OCI-M2 (cell line): ENCODE results near the gene ARHGAP40.
A peak's percentile ranks its signal among the peaks of the same experiment; 100 is the strongest.

Experiments
- DNase-seq: peaks from one replicate; lab custom pipeline; 2025; ENCODE audit not compliant: unreplicated experiment; lab: John Stamatoyannopoulos, UW

Gene ARHGAP40

GRCh38 chr20:38674092-38674764, 72.6 kb downstream of the ARHGAP40 start:
- DNase-seq, result no peak

DNA sequence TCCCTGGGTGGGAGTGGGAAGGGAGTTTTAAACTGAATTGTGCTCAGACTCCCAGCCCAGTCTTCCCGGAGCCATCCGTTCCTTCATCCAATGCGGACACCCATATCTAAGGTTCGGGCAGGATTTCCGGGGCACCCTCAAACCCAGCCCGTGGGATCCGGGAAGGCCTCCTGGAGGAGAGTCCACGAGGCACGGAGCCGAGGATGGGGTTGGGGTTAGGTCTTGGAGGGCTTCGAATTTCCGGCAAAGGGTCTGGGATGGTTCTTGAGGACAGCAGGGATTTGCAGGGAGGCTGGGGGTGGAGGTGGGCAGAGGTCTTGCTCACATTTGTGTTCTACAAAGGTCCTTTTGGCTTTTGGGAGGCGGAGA, 73.1 kb downstream of the ARHGAP40 start:
- DNase-seq, result no peak

DNA sequence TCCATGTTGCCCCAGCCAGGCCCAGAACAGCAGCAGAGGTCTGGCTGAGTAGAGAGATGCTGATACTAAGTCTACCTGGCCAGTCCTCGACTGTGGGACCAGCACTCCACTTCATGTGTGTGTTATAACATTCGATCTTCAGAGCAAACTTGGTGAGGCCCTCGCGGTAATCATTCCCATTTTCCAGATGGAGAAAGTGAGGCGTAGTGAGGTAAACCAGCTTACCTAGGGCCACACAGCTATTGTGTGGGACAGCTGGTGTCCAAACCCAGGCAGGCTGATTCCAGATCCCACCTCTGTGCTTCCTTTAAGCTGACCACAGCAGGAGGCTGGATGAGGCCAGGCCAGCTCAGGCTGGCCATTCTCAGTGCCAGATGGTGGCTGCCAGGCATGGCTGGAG, 75.0 kb downstream of the ARHGAP40 start:
- no peak for DNase-seq

- DNase-seq, result peak; percentile 35
These were observed 79.1 kb downstream of the ARHGAP40 start for GRCh38 chr20:38680500-38681306.

- DNase-seq, result no peak
These were observed 83.7 kb downstream of the ARHGAP40 start for GRCh38 chr20:38685271-38685670.

DNA sequence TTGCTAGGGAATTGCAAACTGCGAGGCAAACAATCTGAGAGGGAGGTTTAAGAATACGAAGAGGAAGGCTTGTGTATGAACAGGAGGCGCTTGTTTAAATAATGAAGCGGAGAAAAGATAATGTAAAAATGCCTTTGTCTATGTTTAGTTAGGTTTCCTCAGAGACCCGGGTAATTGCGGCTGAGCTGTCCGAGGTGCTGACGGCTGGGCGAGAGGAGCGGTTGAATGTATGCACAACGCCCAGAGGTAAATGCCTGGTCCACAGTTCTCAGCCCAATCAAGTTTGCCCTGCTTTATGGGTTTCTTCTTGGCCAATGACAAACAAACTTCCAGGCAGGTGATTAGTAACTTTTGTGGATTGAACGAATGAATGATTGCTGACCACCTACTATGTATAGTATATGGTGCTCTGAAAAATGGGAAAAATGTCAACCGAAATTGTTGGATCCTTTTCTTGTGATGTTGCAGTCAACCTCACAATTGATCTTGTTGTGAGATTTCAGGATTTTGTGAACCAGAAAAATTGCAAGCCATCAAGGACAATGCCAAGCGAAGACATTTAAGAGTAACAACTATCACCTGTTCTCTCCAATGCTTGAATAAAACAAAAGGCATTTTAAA, 84.4 kb downstream of the ARHGAP40 start:
- DNase-seq, result no peak

GRCh38 chr20:38692436-38693411, 91.1 kb downstream of the ARHGAP40 start:
- DNase-seq, result peak; percentile 92

DNA sequence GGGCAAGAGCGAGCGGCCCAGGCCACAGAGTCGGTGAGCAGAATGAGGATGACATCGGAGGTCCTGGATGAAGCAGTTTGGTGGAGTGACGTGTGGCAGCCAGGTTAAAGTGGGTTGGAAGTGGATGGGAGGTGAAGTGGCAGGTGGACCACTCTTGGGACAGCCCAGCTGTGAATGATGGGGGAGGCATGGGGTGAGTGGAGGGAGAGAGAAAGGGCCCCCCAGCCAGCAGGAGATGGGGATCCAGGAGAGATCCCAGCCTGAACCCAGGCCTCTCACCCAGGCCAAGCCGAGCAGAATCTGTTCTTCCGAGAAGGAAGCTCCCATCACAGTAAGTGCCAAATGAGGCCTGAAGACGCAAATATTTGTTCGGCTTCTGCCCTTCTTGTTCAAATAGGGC, 95.7 kb downstream of the ARHGAP40 start:
- DNase-seq, result no peak

DNA sequence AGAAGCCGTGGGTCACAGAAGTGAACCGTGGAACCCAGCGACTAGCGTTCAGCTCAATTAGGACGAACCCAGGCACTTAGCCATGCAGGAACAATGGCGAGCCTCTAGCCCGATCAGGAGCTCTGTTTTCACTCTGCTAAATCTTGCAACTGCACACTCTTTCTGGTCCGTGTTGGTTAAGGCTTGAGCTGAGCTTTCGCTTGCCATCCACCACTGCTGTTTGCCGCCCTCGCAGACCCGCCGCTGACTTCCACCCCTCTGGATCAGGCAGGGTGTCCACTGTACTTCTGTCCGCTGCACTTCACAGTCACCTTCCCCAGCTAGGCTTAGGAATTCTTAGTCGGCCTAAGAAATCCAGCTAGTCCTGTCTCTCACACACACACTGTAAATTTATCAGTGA, 96.9 kb downstream of the ARHGAP40 start:
- DNase-seq, result no peak

GRCh38 chr20:38700141-38700540, 98.5 kb downstream of the ARHGAP40 start:
- DNase-seq, result no peak
